Nephron progenitor cell (in vitro differentiated cells): Measurements from ENCODE around the gene DOCK6.

Source experiments
- DNase-seq: peaks from one replicate; pipeline ENCODE4 v3.0.0; 2021
- H3K27ac Mint-ChIP-seq: 2 replicates; pipeline ENCODE4 v1.8.0; 2021; ENCODE audit warnings: mild to moderate bottlenecking, moderate library complexity, mixed read lengths
- H3K27me3 Mint-ChIP-seq: 2 replicates; pipeline ENCODE4 v1.8.0; 2021; ENCODE audit warnings: mild to moderate bottlenecking, low read depth, mixed read lengths; ENCODE audit not compliant: poor library complexity
- H3K36me3 Mint-ChIP-seq: 2 replicates; pipeline ENCODE4 v1.8.0; 2021; ENCODE audit warnings: low read depth, mixed read lengths
- H3K4me1 Mint-ChIP-seq: 2 replicates; pipeline ENCODE4 v1.8.0; 2021; ENCODE audit warnings: mixed read lengths
- H3K4me3 Mint-ChIP-seq: 2 replicates; pipeline ENCODE4 v1.8.0; 2021; ENCODE audit warnings: mild to moderate bottlenecking, moderate library complexity, mixed read lengths
- H3K9me3 Mint-ChIP-seq: 2 replicates; pipeline ENCODE4 v1.8.0; 2021; ENCODE audit warnings: mild to moderate bottlenecking, moderate library complexity, mixed read lengths
- TF ChIP-seq, protein P1 (sequence below): fragments of 200-600 bp; sonication (generic); IDR thresholded peaks from 2 replicates; pipeline ENCODE4 v1.5.0; 2021; ENCODE audit warnings: antibody characterized with exemption

Gene DOCK6

DNA sequence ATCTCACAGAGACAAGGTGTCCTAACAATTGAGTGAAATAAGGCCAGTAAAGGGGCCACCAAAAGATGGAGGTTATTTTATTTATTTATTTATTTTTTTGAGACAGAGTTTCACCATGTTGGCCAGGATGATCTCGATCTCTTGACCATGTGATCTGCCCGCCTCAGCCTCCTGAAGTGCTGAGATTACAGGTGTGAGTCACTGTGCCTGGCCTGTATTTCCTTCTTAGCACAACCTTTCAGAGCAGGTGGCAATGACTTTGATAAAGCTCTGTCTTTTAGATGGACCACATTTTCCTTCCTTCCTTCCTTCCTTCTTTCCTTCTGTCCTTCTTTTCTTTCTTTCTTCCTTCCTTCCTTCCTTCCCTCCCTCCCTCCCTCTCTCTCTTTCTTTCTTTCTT lies 11.0 kb upstream of the DOCK6 start:
- TF ChIP-seq, protein P1, sequence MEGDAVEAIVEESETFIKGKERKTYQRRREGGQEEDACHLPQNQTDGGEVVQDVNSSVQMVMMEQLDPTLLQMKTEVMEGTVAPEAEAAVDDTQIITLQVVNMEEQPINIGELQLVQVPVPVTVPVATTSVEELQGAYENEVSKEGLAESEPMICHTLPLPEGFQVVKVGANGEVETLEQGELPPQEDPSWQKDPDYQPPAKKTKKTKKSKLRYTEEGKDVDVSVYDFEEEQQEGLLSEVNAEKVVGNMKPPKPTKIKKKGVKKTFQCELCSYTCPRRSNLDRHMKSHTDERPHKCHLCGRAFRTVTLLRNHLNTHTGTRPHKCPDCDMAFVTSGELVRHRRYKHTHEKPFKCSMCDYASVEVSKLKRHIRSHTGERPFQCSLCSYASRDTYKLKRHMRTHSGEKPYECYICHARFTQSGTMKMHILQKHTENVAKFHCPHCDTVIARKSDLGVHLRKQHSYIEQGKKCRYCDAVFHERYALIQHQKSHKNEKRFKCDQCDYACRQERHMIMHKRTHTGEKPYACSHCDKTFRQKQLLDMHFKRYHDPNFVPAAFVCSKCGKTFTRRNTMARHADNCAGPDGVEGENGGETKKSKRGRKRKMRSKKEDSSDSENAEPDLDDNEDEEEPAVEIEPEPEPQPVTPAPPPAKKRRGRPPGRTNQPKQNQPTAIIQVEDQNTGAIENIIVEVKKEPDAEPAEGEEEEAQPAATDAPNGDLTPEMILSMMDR: no peak
- Mint-ChIP-seq H3K4me3 (no peak overlapping the region), H3K36me3 (no peaks in the 10 kb centered on the region), H3K27ac (no peak overlapping the region), H3K9me3 (peaks cover 18% of the 10 kb centered on the region), H3K4me1 (peaks cover 19% of the 10 kb centered on the region), H3K27me3 (peaks cover 9% of the 10 kb centered on the region)
- no peak for DNase-seq

DNA sequence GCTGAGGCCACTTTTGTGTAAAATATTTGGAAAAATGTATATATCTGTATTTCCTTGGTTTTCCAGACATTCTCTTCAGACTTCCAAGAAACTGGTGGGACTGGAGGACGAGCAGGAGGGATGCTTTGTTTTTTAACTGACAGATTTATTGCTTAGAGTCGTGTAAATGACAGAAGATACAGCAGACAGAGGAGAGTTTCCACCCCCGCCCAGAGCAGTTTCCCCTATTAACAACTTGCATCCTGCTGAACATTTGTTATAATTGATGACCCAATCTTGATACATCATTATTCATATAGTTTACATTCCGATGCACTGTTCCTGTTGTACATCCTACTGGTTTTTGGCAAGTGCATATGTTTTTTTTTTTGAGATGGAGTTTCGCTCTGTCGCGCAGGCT lies 7.1 kb upstream of the DOCK6 start:
- H3K4me3 Mint-ChIP-seq: no peak overlapping the region
- H3K36me3 Mint-ChIP-seq: no peaks in the 10 kb centered on the region

DNA sequence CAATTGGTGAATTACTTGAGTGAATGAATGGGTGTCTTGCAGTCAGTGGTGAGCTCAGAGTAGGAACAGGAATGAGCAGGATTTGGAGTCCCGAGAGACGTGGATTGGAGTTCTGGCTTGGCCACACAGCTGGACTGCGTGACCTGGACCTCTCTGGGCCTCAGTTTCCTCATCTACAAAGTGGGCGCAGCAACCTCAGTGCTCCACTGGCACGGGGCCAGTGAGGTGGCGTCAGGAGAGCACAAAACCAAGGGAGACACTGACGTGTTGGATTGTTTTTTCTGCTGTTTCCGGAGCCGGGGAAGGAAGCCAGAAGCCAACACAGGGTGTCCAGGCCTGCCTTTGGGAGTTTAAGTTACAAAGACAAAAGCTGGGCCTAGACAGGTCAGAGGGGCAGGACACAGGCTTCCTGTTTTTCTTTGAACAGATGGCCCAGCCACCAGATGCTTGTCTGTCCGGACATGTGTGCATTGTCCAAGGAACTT lies 6.5 kb upstream of the DOCK6 start:
- DNase-seq: no peak
- Mint-ChIP-seq H3K36me3 (no peaks in the 10 kb centered on the region), H3K27ac (peak overlapping the region; percentile 95), H3K4me3 (no peak overlapping the region), H3K4me1 (peaks cover 31% of the 10 kb centered on the region), H3K9me3 (no peaks in the 10 kb centered on the region), H3K27me3 (peaks cover 19% of the 10 kb centered on the region)
- TF ChIP-seq, protein P1: no peak

More for the DNA sequence above, 7.1 kb upstream of the DOCK6 start:
- TF ChIP-seq, protein P1: no peak
- Mint-ChIP-seq H3K27me3 (peaks cover 19% of the 10 kb centered on the region), H3K27ac (peak overlapping the region; percentile 95), H3K9me3 (no peaks in the 10 kb centered on the region), H3K4me1 (peaks cover 29% of the 10 kb centered on the region)
- DNase-seq: no peak

DNA sequence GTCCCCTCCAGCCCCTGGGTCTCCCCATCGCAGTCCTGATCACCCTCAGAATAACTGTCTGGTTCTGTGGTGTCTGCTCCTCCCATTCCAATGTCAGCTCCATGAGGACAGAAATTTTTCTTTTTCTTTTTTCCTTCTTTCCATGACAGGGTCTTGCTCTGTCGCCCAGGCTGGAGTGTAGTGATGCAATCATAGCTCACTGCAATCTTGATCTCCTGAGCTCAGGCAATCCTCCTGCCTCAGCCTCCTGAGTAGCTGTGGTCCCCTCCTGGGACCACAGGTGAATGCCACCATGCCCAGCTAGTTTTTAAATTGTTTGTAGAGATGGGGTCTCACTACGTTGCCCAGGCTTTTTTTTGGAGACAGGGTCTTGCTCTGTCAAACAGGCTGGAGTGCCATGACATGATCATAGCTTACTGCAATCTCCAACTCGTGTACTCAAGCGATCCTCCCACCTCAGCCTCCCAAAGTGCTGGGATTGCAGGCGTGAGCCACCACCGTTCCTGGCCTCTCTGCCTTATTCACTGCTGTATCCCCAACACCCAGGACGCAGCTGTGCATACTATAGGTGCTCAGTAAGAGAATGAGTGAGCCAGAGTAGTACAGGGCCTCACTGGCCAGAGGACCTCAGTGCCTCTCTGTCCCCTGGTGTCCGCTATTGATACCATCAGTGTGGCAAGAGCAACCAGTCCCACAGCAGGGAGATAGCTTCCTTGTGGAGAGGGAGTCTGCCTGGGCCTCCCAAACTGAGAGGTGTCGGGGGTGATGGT lies 5.2 kb upstream of the DOCK6 start:
- no peaks in the 10 kb centered on the region for H3K9me3 Mint-ChIP-seq
- TF ChIP-seq, protein P1: no peak
- H3K27ac Mint-ChIP-seq: peak overlapping the region; percentile 87
- H3K4me3 Mint-ChIP-seq: no peak overlapping the region
- H3K4me1 Mint-ChIP-seq: peaks cover 31% of the 10 kb centered on the region
- H3K27me3 Mint-ChIP-seq: peaks cover 15% of the 10 kb centered on the region
- DNase-seq: no peak
- H3K36me3 Mint-ChIP-seq: no peaks in the 10 kb centered on the region

DNA sequence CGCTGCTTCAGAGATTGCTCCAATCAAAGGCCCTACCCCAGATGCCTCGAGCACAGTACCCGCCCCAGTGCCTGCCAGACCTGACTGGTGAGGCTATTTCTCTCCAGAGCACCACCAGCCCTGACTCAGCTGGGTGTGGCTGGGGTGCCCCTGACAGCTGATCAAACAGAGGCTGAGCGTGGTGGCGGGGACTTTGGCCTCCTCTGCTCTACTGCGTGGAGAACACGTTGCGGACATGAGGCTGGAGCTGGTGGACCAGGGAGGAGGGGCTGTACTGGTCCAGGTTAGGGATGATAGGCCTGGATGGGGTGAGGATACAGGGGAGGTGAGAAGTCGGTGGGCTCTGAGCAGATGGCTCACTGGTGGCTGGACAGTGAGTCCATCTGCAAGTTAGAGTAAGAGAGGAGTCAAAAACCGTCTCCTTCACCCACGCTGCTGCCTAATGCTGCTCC lies 3.5 kb upstream of the DOCK6 start:
- Mint-ChIP-seq H3K9me3 (no peaks in the 10 kb centered on the region), H3K4me3 (no peak overlapping the region), H3K27ac (no peak overlapping the region), H3K27me3 (peaks cover 10% of the 10 kb centered on the region), H3K36me3 (no peaks in the 10 kb centered on the region), H3K4me1 (peaks cover 37% of the 10 kb centered on the region)
- TF ChIP-seq, protein P1: no peak
- no peak for DNase-seq
